Measurements from ENCODE around the gene SLFNL1. TPM values are rescaled to one million over a fixed set of nuclear protein-coding genes. Genes with fewer than 3 reads are reported as not detected.

The SLFNL1 gene
- total RNA-seq, 2 experiments from 2014 or later, result 0.08 to 0.17 TPM

- Mint-ChIP-seq H3K27me3 (no peaks in the 10 kb centered on the region), H3K36me3 (ENCODE audit: low read depth) (peaks cover 74% of the 10 kb centered on the region), H3K4me1 (ENCODE audit: low read depth) (no peaks in the 10 kb centered on the region), H3K4me3 (no peak overlapping the region), H3K9me3 (no peaks in the 10 kb centered on the region), H3K27ac (no peak overlapping the region)
- ChIA-PET CTCF (no interaction called here), POLR2A (no interaction called here)
- no peaks in the 10 kb centered on the region for H3K27me3 ChIP-seq (ENCODE audit: control insufficient read depth in 1 of 2, insufficient read depth in 2 of 2, low read length in 2 of 2)
- no peaks in the 10 kb centered on the region for H3K4me1 ChIP-seq (ENCODE audit: insufficient read depth, low read length)
- H3K9me3 ChIP-seq (ENCODE audit: control insufficient read depth in 1 of 2, insufficient read depth in 1 of 2, low read length in 2 of 2), result no peaks in the 10 kb centered on the region
- no peak overlapping the region for H3K27ac ChIP-seq (ENCODE audit: low read depth in 1 of 2, low read length in 2 of 2)
- H3K36me3 ChIP-seq (ENCODE audit: insufficient read depth, low read length), result peaks cover 49% of the 10 kb centered on the region
- TF ChIP-seq CTCF (IDR thresholded peaks at IDR 0.05), result no peak
- DNase-seq, result no peak
- no peak overlapping the region for H3K4me3 ChIP-seq (ENCODE audit: low read length)
- no peak for ATAC-seq (ENCODE audit: poor library complexity)
- intact Hi-C loops (cut with DNase I, micrococcal nuclease), result no loop called here
Measured at GRCh38 chr1:41045740-41046139, 24.2 kb upstream of the SLFNL1 start.

GRCh38 chr1:41044187-41044586, 22.7 kb upstream of the SLFNL1 start:
- no peaks in the 10 kb centered on the region for H3K9me3 Mint-ChIP-seq
- Histone ChIP-seq H3K4me3 (ENCODE audit: low read length) (no peak overlapping the region), H3K27me3 (ENCODE audit: control insufficient read depth in 1 of 2, insufficient read depth in 2 of 2, low read length in 2 of 2) (no peaks in the 10 kb centered on the region), H3K36me3 (ENCODE audit: insufficient read depth, low read length) (peaks cover 53% of the 10 kb centered on the region), H3K4me1 (ENCODE audit: insufficient read depth, low read length) (no peaks in the 10 kb centered on the region), H3K27ac (ENCODE audit: low read depth in 1 of 2, low read length in 2 of 2) (no peak overlapping the region), H3K9me3 (ENCODE audit: control insufficient read depth in 1 of 2, insufficient read depth in 1 of 2, low read length in 2 of 2) (no peaks in the 10 kb centered on the region)
- no peaks in the 10 kb centered on the region for H3K4me1 Mint-ChIP-seq (ENCODE audit: low read depth)
- H3K36me3 Mint-ChIP-seq (ENCODE audit: low read depth), result peaks cover 76% of the 10 kb centered on the region
- no peak for TF ChIP-seq CTCF (IDR thresholded peaks at IDR 0.05)
- no peak overlapping the region for H3K4me3 Mint-ChIP-seq
- DNase-seq (no peak), ATAC-seq (ENCODE audit: poor library complexity) (no peak)
- POLR2A ChIA-PET, result interaction anchor here (0.6 kb wide), 1 partner anchor 764 kb away, joined by 3 read pairs; no protein-coding TSS in a partner anchor
- no peaks in the 10 kb centered on the region for H3K27me3 Mint-ChIP-seq
- CTCF ChIA-PET, result no interaction called here
- no peak overlapping the region for H3K27ac Mint-ChIP-seq
- intact Hi-C loops (cut with DNase I, micrococcal nuclease), result no loop called here

- intact Hi-C loops (cut with DNase I, micrococcal nuclease), result no loop called here
- Mint-ChIP-seq H3K36me3 (ENCODE audit: low read depth) (peaks cover 64% of the 10 kb centered on the region), H3K27me3 (no peaks in the 10 kb centered on the region), H3K9me3 (no peaks in the 10 kb centered on the region), H3K4me1 (ENCODE audit: low read depth) (no peaks in the 10 kb centered on the region), H3K4me3 (no peak overlapping the region), H3K27ac (no peak overlapping the region)
- no peak for TF ChIP-seq CTCF (IDR thresholded peaks at IDR 0.05)
- DNase-seq (no peak), ATAC-seq (ENCODE audit: poor library complexity) (no peak)
- CTCF ChIA-PET, result no interaction called here
- POLR2A ChIA-PET, result no interaction called here
- Histone ChIP-seq H3K4me3 (ENCODE audit: low read length) (no peak overlapping the region), H3K27ac (ENCODE audit: low read depth in 1 of 2, low read length in 2 of 2) (no peak overlapping the region), H3K27me3 (ENCODE audit: control insufficient read depth in 1 of 2, insufficient read depth in 2 of 2, low read length in 2 of 2) (no peaks in the 10 kb centered on the region), H3K9me3 (ENCODE audit: control insufficient read depth in 1 of 2, insufficient read depth in 1 of 2, low read length in 2 of 2) (no peaks in the 10 kb centered on the region), H3K4me1 (ENCODE audit: insufficient read depth, low read length) (no peaks in the 10 kb centered on the region), H3K36me3 (ENCODE audit: insufficient read depth, low read length) (peaks cover 52% of the 10 kb centered on the region)
Measured at GRCh38 chr1:41041614-41042270, 20.2 kb upstream of the SLFNL1 start.
